Spinal cord (tissue), 10 donors: ENCODE data around the gene SPECC1L. TPM values are rescaled to one million over a fixed set of nuclear protein-coding genes. Genes with fewer than 3 reads are reported as not detected.

Experiments used
- DNase-seq, 6 donors: peaks; one replicate each; pipeline versions ENCODE4 v3.0.0 to v3.0.0-alpha.2; 2013 to 2015; ENCODE audit warnings: low spot score in 6 of 6, low read depth in 4 of 6
- H3K27ac ChIP-seq: one replicate; pipeline ENCODE4 v1.5.1; 2013; ENCODE audit warnings: low read depth, low read length, control low read depth
- H3K27me3 ChIP-seq: one replicate; pipeline ENCODE4 v1.6.1; 2013; ENCODE audit warnings: low read length; ENCODE audit not compliant: control insufficient read depth, insufficient read depth
- H3K36me3 ChIP-seq: one replicate; pipeline ENCODE4 v1.6.1; 2013; ENCODE audit warnings: low read length; ENCODE audit not compliant: control insufficient read depth, insufficient read depth
- H3K4me1 ChIP-seq: one replicate; pipeline ENCODE4 v1.6.1; 2013; ENCODE audit warnings: low read length; ENCODE audit not compliant: control insufficient read depth, insufficient read depth
- H3K4me3 ChIP-seq: one replicate; pipeline ENCODE4 v1.5.1; 2013; ENCODE audit warnings: low read depth, low read length, control low read depth
- H3K9me3 ChIP-seq: one replicate; pipeline ENCODE4 v1.6.1; 2013; ENCODE audit warnings: low read length; ENCODE audit not compliant: control insufficient read depth, insufficient read depth
- WGBS: methylation state at CpG from one replicate; pipeline ENCODE4 v1.1.5; 2013; ENCODE audit warnings: missing lambda C conversion rate; ENCODE audit not compliant: insufficient coverage; 5-methylcytosine and 5-hydroxymethylcytosine counted together
- polyA plus RNA-seq, 2 donors: library from polyadenylated mRNA; unstranded; fragments of 120-200 nt; gene quantifications; one replicate each; pipeline ENCODE4 v1.2.1, GENCODE V29; 2013; ENCODE audit not compliant: insufficient read length in 2 of 2
- total RNA-seq, 2 donors: library from RNA; depleted of rRNA in 1 of 2; stranded (reverse); fragments of 120-200 nt in 1 of 2; fragments of >200 nt in 1 of 2; gene quantifications; one replicate each; pipeline versions ENCODE4 v1.2.3 to v1.2.4, GENCODE V29; 2013 to 2014
- donor health status: healthy.

SPECC1L gene
- total and polyA plus RNA-seq, 4 donors = 37.0 to 50.5 (median 38.6) TPM

GRCh38 chr22:24326266-24326665 lies 55.6 kb downstream of the SPECC1L start:
- DNase-seq = no peak
- no peak overlapping the region for H3K27ac ChIP-seq
- peaks cover 2% of the 10 kb centered on the region for H3K4me1 ChIP-seq

GRCh38 chr22:24327832-24328231 lies 57.2 kb downstream of the SPECC1L start:
- Histone ChIP-seq H3K4me1 (peaks cover 2% of the 10 kb centered on the region), H3K9me3 (no peaks in the 10 kb centered on the region), H3K27ac (no peak overlapping the region), H3K4me3 (no peak overlapping the region), H3K27me3 (no peaks in the 10 kb centered on the region), H3K36me3 (peaks cover 11% of the 10 kb centered on the region)
- DNase-seq = no peak
- no CpG with 5 or more reads among the region's 5 CpGs for WGBS

More at GRCh38 chr22:24326266-24326665, 55.6 kb downstream of the SPECC1L start:
- Histone ChIP-seq H3K27me3 (no peaks in the 10 kb centered on the region), H3K9me3 (no peaks in the 10 kb centered on the region), H3K36me3 (peaks cover 19% of the 10 kb centered on the region), H3K4me3 (no peak overlapping the region)
- 100% methylated on average over 2 of the region's 4 CpGs for WGBS

GRCh38 chr22:24329453-24329852 lies 58.8 kb downstream of the SPECC1L start:
- 50% methylated on average over 2 of the region's 6 CpGs for WGBS
- no peak overlapping the region for H3K4me3 ChIP-seq

GRCh38 chr22:24330636-24331035 lies 60.0 kb downstream of the SPECC1L start:
- Histone ChIP-seq H3K36me3 (peaks cover 12% of the 10 kb centered on the region), H3K4me1 (peaks cover 2% of the 10 kb centered on the region), H3K4me3 (no peak overlapping the region), H3K27ac (no peak overlapping the region), H3K27me3 (no peaks in the 10 kb centered on the region), H3K9me3 (no peaks in the 10 kb centered on the region)
- no CpG with 5 or more reads among the region's 1 CpG for WGBS
- peak in 1 of 6 donors; percentile 7 for DNase-seq

More at GRCh38 chr22:24329453-24329852, 58.8 kb downstream of the SPECC1L start:
- peaks cover 2% of the 10 kb centered on the region for H3K4me1 ChIP-seq
- no peaks in the 10 kb centered on the region for H3K27me3 ChIP-seq
- no peak overlapping the region for H3K27ac ChIP-seq
- DNase-seq = no peak
- peaks cover 11% of the 10 kb centered on the region for H3K36me3 ChIP-seq
- H3K9me3 ChIP-seq = no peaks in the 10 kb centered on the region

GRCh38 chr22:24331468-24332440 lies 61.1 kb downstream of the SPECC1L start:
- no peak for DNase-seq
- Histone ChIP-seq H3K27me3 (no peaks in the 10 kb centered on the region), H3K36me3 (peaks cover 12% of the 10 kb centered on the region), H3K4me3 (no peak overlapping the region), H3K9me3 (no peaks in the 10 kb centered on the region), H3K4me1 (peaks cover 2% of the 10 kb centered on the region), H3K27ac (no peak overlapping the region)
- 100% methylated on average over 1 of the region's 3 CpGs for WGBS

- peaks cover 2% of the 10 kb centered on the region for H3K4me1 ChIP-seq
- DNase-seq = no peak
- no peak overlapping the region for H3K4me3 ChIP-seq
- no peaks in the 10 kb centered on the region for H3K27me3 ChIP-seq
- peaks cover 12% of the 10 kb centered on the region for H3K36me3 ChIP-seq
- H3K27ac ChIP-seq = no peak overlapping the region
- WGBS = no CpG with 5 or more reads among the region's 2 CpGs
- no peaks in the 10 kb centered on the region for H3K9me3 ChIP-seq
These were observed 62.7 kb downstream of the SPECC1L start for GRCh38 chr22:24333301-24333700.

GRCh38 chr22:24335496-24335895 lies 64.9 kb downstream of the SPECC1L start:
- H3K36me3 ChIP-seq = peaks cover 17% of the 10 kb centered on the region
- peaks cover 11% of the 10 kb centered on the region for H3K4me1 ChIP-seq
- peak in 1 of 6 donors; percentile 15 for DNase-seq
- no peaks in the 10 kb centered on the region for H3K27me3 ChIP-seq
- no CpG with 5 or more reads among the region's 1 CpG for WGBS
- no peak overlapping the region for H3K4me3 ChIP-seq
- no peak overlapping the region for H3K27ac ChIP-seq
- H3K9me3 ChIP-seq = no peaks in the 10 kb centered on the region

GRCh38 chr22:24337894-24338645 lies 67.4 kb downstream of the SPECC1L start:
- no peak overlapping the region for H3K27ac ChIP-seq
- 50% methylated on average over 2 of the region's 6 CpGs for WGBS

GRCh38 chr22:24338726-24339451 lies 68.3 kb downstream of the SPECC1L start:
- H3K36me3 ChIP-seq = peaks cover 28% of the 10 kb centered on the region
- no peak overlapping the region for H3K4me3 ChIP-seq
- peak in 1 of 6 donors; percentile 54 for DNase-seq
- peak overlapping the region; percentile 51 for H3K27ac ChIP-seq
- H3K9me3 ChIP-seq = no peaks in the 10 kb centered on the region
- H3K4me1 ChIP-seq = peaks cover 11% of the 10 kb centered on the region
- H3K27me3 ChIP-seq = no peaks in the 10 kb centered on the region
- 60% methylated on average over 1 of the region's 3 CpGs for WGBS

More at GRCh38 chr22:24337894-24338645, 67.4 kb downstream of the SPECC1L start:
- H3K9me3 ChIP-seq = no peaks in the 10 kb centered on the region
- no peak overlapping the region for H3K4me3 ChIP-seq
- H3K4me1 ChIP-seq = peaks cover 11% of the 10 kb centered on the region
- DNase-seq = no peak
- peaks cover 24% of the 10 kb centered on the region for H3K36me3 ChIP-seq
- no peaks in the 10 kb centered on the region for H3K27me3 ChIP-seq
